Esophagus squamous epithelium (tissue), 4 donors: ENCODE measurements around the gene RAB35.

ENCODE experiments used
- CTCF ChIP-seq, 6 experiments: fragments of 450-650 bp in 4 of 6; fragments of 200-600 bp in 2 of 6; sonication (generic) in 2 of 6; IDR thresholded peaks; one replicate each; pipeline ENCODE4 v1.5.1; 2016 to 2019; ENCODE audit warnings: antibody characterized with exemption in 6 of 6, mild to moderate bottlenecking in 4 of 6, moderate library complexity in 4 of 6
- POLR2A ChIP-seq, 4 donors: fragments of 450-650 bp; IDR thresholded peaks; one replicate each; pipeline ENCODE4 v1.6.1; 2017; ENCODE audit warnings: antibody characterized with exemption in 4 of 4, mild to moderate bottlenecking in 4 of 4, moderate library complexity in 3 of 4

- TF ChIP-seq CTCF (IDR thresholded peaks at IDR 0.05) (no peak), POLR2A (IDR thresholded peaks at IDR 0.05) (no peak)
Observed at GRCh38 chr12:120075034-120075616, 41.4 kb downstream of the RAB35 start.
